NCI-H345 treated with DMSO at 0.1 percent for 48 hours (cell line): ENCODE data around the gene DYRK1A.

Source experiments
- DNase-seq: peaks from one replicate; lab custom pipeline; 2025; ENCODE audit not compliant: unreplicated experiment; lab: John Stamatoyannopoulos, UW

Gene DYRK1A

GRCh38 chr21:37564341-37564923 is 197.9 kb downstream of the DYRK1A start:
- DNase-seq = peak; percentile 73

- no peak for DNase-seq
These were observed 198.5 kb downstream of the DYRK1A start for GRCh38 chr21:37564924-37565529.

DNA sequence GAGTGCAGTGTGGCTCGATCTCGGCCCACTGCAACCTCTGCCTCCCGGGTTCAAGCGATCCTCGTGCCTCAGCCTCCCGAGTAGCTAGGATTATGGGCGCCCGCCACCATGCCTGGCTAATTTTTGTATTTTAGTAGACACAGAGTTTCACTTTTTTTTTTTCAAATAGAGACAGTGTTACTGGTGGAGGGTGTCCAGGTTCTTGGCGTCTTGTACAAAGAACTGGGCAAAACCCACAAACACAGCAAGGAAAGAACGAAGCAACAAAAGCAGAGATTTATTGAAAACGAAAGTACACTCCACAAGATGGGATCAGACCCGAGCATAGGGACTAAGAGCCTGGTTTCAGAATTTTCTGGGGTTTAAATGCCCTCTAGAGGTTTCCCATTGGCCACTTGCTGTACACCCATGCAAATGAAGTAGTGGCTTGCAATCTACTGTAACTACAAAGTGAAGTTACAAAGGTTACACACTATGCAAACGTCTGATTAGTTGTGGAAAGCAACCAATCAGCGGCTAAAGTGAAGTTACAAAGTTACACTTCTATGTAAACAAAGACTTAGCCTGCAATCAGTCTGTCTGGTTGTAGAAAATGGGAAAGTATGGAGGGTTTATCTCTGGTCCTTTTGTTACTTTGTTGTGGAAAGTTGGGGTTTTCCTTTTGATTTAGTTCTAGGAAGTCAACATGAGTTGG is 199.1 kb downstream of the DYRK1A start:
- no peak for DNase-seq

DNA sequence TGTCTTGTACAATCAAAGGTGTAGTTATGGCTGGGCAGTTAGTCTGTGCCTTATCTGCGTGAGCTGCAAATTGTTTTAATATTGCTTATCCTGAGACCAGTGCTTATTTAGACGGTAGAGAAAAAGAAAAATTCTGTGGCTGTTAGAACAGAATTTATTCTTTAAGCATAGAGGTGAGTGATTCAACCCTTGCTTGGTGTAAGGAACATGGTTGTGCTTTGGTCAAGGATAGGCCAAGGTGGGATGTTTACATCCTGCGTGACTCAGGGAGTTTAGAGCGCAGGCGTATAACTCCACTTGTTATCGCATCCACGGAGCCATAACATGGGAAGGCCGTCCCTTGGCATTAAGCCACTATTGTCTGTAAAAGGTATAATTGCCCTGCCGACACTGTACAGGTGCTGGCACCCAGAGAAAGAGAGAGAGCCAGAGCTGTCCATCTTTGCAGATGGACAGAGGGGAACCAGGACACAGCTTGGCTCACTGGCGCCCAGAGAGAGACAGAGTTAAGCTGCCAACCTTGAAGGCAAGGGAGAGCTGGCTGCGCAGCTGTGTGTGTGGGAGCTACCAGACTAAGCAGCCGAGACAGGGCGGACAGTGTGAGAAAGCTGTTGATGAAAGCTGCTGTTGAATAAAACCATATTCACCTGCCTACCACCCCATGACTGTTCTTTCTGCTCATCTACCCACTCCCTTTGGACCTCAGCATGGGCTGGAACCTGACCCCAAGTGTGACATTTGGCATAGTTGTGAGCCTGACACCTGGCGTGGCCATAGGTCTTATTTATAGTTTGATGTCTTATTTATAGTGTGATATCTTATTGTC is 200.4 kb downstream of the DYRK1A start:
- no peak for DNase-seq

DNA sequence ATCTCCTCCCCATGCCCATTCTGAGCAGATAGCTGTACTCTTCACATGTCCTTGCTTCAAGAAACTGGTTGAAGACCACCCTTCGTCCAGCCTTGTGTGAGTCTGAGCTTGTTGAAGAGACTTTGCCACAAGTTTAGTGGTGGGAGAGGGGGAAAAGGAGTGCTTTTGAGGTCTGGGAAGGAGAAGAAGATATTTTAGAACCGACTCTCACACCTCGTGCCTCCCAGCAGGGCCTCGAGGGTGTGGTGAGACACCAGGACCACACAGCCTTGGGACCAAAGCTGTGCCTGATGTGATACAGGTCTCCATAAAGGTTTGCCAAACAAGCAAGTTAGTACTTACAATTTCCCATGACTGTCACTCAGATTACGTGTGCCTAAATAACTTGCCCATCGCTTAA is 201.8 kb downstream of the DYRK1A start:
- no peak for DNase-seq

DNA sequence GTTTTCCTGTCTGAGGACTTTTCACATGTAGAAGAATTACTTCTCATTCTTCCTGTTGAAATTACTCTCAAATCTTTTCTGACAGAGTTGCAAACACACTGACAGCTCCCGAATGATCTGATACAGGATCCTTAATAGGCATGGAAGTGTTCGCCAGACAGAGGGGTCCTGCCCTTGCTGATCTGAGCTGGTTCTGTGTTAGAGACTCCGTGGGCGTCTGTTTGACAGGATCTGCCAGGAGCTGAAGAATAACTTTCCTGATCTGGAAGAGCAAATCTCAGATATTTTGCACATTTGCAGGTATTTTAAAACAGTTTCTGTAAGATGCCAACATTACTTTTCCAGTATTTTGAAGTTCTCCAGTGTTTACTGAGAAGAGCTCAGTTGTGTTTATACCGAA is 202.3 kb downstream of the DYRK1A start:
- no peak for DNase-seq

- DNase-seq = no peak
These were observed 204.9 kb downstream of the DYRK1A start for GRCh38 chr21:37571442-37571841.

- no peak for DNase-seq
These were observed 207.7 kb downstream of the DYRK1A start for GRCh38 chr21:37574316-37574715.

DNA sequence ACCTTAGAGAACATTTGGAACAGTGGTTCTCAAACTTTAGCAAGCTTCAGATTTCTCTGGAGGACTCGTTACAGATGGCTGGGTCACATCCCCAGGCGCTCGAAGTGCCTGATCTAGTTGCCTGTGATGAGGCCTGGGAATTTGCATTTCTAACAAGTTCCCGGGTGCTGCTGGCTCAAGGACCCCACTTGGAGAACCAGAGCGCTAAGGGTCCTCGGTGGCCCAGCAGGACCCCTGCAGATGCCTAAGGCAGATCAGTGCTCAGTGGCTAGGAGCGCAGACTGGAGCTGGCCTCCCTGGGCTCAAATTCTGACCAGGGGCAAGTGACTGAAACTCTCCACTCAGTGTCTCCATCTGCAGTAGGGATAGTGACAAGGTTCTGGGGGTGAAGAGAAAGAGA is 208.2 kb downstream of the DYRK1A start:
- DNase-seq = no peak

GRCh38 chr21:37575580-37575979 is 209.0 kb downstream of the DYRK1A start:
- no peak for DNase-seq
